ENCODE results near the gene XIRP1.

DNA sequence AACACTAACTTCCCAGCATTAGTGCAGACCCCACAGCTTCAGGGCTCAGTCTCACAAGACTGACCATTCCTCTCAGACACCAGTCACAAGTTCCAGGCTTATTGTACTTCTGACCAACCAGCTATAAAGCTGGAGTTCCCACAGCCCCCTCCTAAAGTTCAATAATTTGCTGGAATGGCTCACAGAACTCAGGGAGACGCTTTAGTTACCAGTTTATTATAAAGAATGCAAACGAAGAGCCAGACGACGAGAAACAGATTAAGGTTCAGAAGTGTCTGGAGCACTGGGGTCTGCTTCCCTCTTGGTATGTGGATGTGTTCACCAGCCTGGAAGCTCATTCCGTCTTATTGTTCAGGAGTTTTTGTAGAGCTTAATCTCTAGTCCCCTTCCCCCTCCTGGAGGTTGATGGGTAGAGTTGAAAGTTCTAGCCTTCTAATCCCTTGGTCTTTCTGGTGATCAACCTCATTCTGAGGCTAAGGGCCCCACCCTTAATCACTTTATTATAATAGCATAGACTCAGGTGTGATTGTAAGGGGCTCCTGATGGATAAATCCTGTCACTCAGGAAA lies 34.2 kb downstream of the XIRP1 start:
- TF ChIP-seq OSR1 (CRISPR knock-in tag; IDR thresholded peaks at IDR 0.05) (no peak), CSDC2 (CRISPR knock-in tag; IDR thresholded peaks at IDR 0.05) (no peak), TOX (CRISPR knock-in tag; IDR thresholded peaks at IDR 0.05; ENCODE audit: borderline replicate concordance) (no peak), POU6F1 (CRISPR knock-in tag; IDR thresholded peaks at IDR 0.05; ENCODE audit: borderline replicate concordance, low read depth) (no peak), RARB (CRISPR knock-in tag; IDR thresholded peaks at IDR 0.05) (no peak), ZNF565 (CRISPR knock-in tag; conservative IDR thresholded peaks at IDR 0.05; ENCODE audit: low read depth) (no peak), ZFP3 (CRISPR knock-in tag; IDR thresholded peaks at IDR 0.05) (no peak), SNAI2 (CRISPR knock-in tag; IDR thresholded peaks at IDR 0.05) (no peak), ZFP30 (CRISPR knock-in tag; IDR thresholded peaks at IDR 0.05) (no peak)
- TF ChIP-seq, protein P1, sequence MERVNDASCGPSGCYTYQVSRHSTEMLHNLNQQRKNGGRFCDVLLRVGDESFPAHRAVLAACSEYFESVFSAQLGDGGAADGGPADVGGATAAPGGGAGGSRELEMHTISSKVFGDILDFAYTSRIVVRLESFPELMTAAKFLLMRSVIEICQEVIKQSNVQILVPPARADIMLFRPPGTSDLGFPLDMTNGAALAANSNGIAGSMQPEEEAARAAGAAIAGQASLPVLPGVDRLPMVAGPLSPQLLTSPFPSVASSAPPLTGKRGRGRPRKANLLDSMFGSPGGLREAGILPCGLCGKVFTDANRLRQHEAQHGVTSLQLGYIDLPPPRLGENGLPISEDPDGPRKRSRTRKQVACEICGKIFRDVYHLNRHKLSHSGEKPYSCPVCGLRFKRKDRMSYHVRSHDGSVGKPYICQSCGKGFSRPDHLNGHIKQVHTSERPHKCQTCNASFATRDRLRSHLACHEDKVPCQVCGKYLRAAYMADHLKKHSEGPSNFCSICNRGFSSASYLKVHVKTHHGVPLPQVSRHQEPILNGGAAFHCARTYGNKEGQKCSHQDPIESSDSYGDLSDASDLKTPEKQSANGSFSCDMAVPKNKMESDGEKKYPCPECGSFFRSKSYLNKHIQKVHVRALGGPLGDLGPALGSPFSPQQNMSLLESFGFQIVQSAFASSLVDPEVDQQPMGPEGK (CRISPR knock-in tag; IDR thresholded peaks at IDR 0.05; ENCODE audit: borderline replicate concordance), result no peak
- TF ChIP-seq, protein P2, sequence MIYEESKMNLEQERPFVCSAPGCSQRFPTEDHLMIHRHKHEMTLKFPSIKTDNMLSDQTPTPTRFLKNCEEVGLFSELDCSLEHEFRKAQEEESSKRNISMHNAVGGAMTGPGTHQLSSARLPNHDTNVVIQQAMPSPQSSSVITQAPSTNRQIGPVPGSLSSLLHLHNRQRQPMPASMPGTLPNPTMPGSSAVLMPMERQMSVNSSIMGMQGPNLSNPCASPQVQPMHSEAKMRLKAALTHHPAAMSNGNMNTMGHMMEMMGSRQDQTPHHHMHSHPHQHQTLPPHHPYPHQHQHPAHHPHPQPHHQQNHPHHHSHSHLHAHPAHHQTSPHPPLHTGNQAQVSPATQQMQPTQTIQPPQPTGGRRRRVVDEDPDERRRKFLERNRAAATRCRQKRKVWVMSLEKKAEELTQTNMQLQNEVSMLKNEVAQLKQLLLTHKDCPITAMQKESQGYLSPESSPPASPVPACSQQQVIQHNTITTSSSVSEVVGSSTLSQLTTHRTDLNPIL (CRISPR knock-in tag; IDR thresholded peaks at IDR 0.05; ENCODE audit: low read depth), result no peak
